ENCODE measurements around the gene CFAP221.

Gene CFAP221

GRCh38 chr2:119583291-119583690 is 39.0 kb downstream of the CFAP221 start:
- peaks cover 5 to 6% of the 10 kb centered on the region in 2 experiments for H3K27me3 ChIP-seq (ENCODE audit: control insufficient read depth in 1 of 2, insufficient read depth in 1 of 2, low read length in 2 of 2)
- H3K4me3 ChIP-seq (ENCODE audit: insufficient read depth in 1 of 2, low read depth in 1 of 2, low read length in 2 of 2), result no peak overlapping the region
- no peak overlapping the region for H3K4ac ChIP-seq (ENCODE audit: low read depth in 1 of 2, low read length in 2 of 2)
- DNase-seq, result no peak
- H3K4me2 ChIP-seq (ENCODE audit: low read length, poor library complexity, severe bottlenecking), result no peak overlapping the region
- no peak overlapping the region for H3K18ac ChIP-seq (ENCODE audit: low read depth in 1 of 2, low read length in 2 of 2)
- no peaks in the 10 kb centered on the region for H3K36me3 ChIP-seq (ENCODE audit: control insufficient read depth in 1 of 2, insufficient read depth in 2 of 2, low read depth in 1 of 2, low read length in 2 of 2)
- H2AFZ ChIP-seq (ENCODE audit: low read depth, low read length), result no peak overlapping the region
- H4K8ac ChIP-seq (ENCODE audit: low read length), result no peak overlapping the region
- no peak overlapping the region for H2BK5ac ChIP-seq (ENCODE audit: low read depth, low read length, poor library complexity, severe bottlenecking)
- H4K91ac ChIP-seq (ENCODE audit: low read length), result no peak overlapping the region
- H3K4me1 ChIP-seq (ENCODE audit: control insufficient read depth, insufficient read depth, low read depth, low read length), result no peaks in the 10 kb centered on the region
- no peak overlapping the region for H2BK12ac ChIP-seq (ENCODE audit: low read length in 2 of 2)
- no peak overlapping the region for H3K9ac ChIP-seq (ENCODE audit: low read length)
- H3K9me3 ChIP-seq (ENCODE audit: control insufficient read depth, low read length), result no peaks in the 10 kb centered on the region
- no peak overlapping the region for H3K27ac ChIP-seq (ENCODE audit: low read length, poor library complexity, severe bottlenecking)
- H2BK15ac ChIP-seq (ENCODE audit: low read depth, poor library complexity, severe bottlenecking), result no peak overlapping the region
- H3K79me1 ChIP-seq (replicated peaks; ENCODE audit: low read length, poor library complexity, severe bottlenecking), result no peaks in the 10 kb centered on the region
- H3K23ac ChIP-seq (ENCODE audit: low read length in 2 of 2), result no peak overlapping the region
- H2BK120ac ChIP-seq (ENCODE audit: low read depth, low read length), result no peak overlapping the region
- no peak overlapping the region for H2AK5ac ChIP-seq (ENCODE audit: low read length, severe bottlenecking)
- H3K14ac ChIP-seq (ENCODE audit: low read length in 2 of 2), result no peak overlapping the region

- Histone ChIP-seq H3K4ac (ENCODE audit: low read depth in 1 of 2, low read length in 2 of 2) (no peak overlapping the region), H4K8ac (ENCODE audit: low read length) (no peak overlapping the region), H3K4me1 (ENCODE audit: control insufficient read depth, insufficient read depth, low read depth, low read length) (no peaks in the 10 kb centered on the region), H3K4me3 (ENCODE audit: insufficient read depth in 1 of 2, low read depth in 1 of 2, low read length in 2 of 2) (no peak overlapping the region), H2BK120ac (ENCODE audit: low read depth, low read length) (no peak overlapping the region), H3K23ac (ENCODE audit: low read length in 2 of 2) (no peak overlapping the region), H3K36me3 (ENCODE audit: control insufficient read depth in 1 of 2, insufficient read depth in 2 of 2, low read depth in 1 of 2, low read length in 2 of 2) (no peaks in the 10 kb centered on the region), H2AFZ (ENCODE audit: low read depth, low read length) (no peak overlapping the region), H2BK12ac (ENCODE audit: low read length in 2 of 2) (no peak overlapping the region), H2BK5ac (ENCODE audit: low read depth, low read length, poor library complexity, severe bottlenecking) (no peak overlapping the region), H3K27me3 (ENCODE audit: control insufficient read depth in 1 of 2, insufficient read depth in 1 of 2, low read length in 2 of 2) (peaks cover 5 to 13% of the 10 kb centered on the region in 2 experiments), H3K18ac (ENCODE audit: low read depth in 1 of 2, low read length in 2 of 2) (no peak overlapping the region), H3K27ac (ENCODE audit: low read length, poor library complexity, severe bottlenecking) (no peak overlapping the region), H2BK15ac (ENCODE audit: low read depth, poor library complexity, severe bottlenecking) (no peak overlapping the region), H3K9me3 (ENCODE audit: control insufficient read depth, low read length) (no peaks in the 10 kb centered on the region), H2AK5ac (ENCODE audit: low read length, severe bottlenecking) (no peak overlapping the region), H3K14ac (ENCODE audit: low read length in 2 of 2) (no peak overlapping the region), H3K79me1 (replicated peaks; ENCODE audit: low read length, poor library complexity, severe bottlenecking) (no peaks in the 10 kb centered on the region), H3K4me2 (ENCODE audit: low read length, poor library complexity, severe bottlenecking) (no peak overlapping the region), H4K91ac (ENCODE audit: low read length) (no peak overlapping the region), H3K9ac (ENCODE audit: low read length) (no peak overlapping the region)
- no peak for DNase-seq
Measured at GRCh38 chr2:119584469-119584868, 40.2 kb downstream of the CFAP221 start.

GRCh38 chr2:119586085-119586484 is 41.8 kb downstream of the CFAP221 start:
- Histone ChIP-seq H2BK5ac (ENCODE audit: low read depth, low read length, poor library complexity, severe bottlenecking) (no peak overlapping the region), H3K14ac (ENCODE audit: low read length in 2 of 2) (no peak overlapping the region), H3K4ac (ENCODE audit: low read depth in 1 of 2, low read length in 2 of 2) (no peak overlapping the region), H2BK12ac (ENCODE audit: low read length in 2 of 2) (no peak overlapping the region), H3K36me3 (ENCODE audit: control insufficient read depth in 1 of 2, insufficient read depth in 2 of 2, low read depth in 1 of 2, low read length in 2 of 2) (no peaks in the 10 kb centered on the region), H2AK5ac (ENCODE audit: low read length, severe bottlenecking) (no peak overlapping the region), H3K79me1 (replicated peaks; ENCODE audit: low read length, poor library complexity, severe bottlenecking) (no peaks in the 10 kb centered on the region), H3K4me1 (ENCODE audit: control insufficient read depth, insufficient read depth, low read depth, low read length) (no peaks in the 10 kb centered on the region), H3K4me3 (ENCODE audit: insufficient read depth in 1 of 2, low read depth in 1 of 2, low read length in 2 of 2) (no peak overlapping the region), H3K4me2 (ENCODE audit: low read length, poor library complexity, severe bottlenecking) (no peak overlapping the region), H3K18ac (ENCODE audit: low read depth in 1 of 2, low read length in 2 of 2) (no peak overlapping the region), H3K9ac (ENCODE audit: low read length) (no peak overlapping the region), H2AFZ (ENCODE audit: low read depth, low read length) (no peak overlapping the region), H4K8ac (ENCODE audit: low read length) (no peak overlapping the region), H3K27ac (ENCODE audit: low read length, poor library complexity, severe bottlenecking) (no peak overlapping the region), H2BK15ac (ENCODE audit: low read depth, poor library complexity, severe bottlenecking) (no peak overlapping the region), H4K91ac (ENCODE audit: low read length) (no peak overlapping the region), H3K9me3 (ENCODE audit: control insufficient read depth, low read length) (no peaks in the 10 kb centered on the region), H2BK120ac (ENCODE audit: low read depth, low read length) (no peak overlapping the region), H3K23ac (ENCODE audit: low read length in 2 of 2) (no peak overlapping the region), H3K27me3 (ENCODE audit: control insufficient read depth in 1 of 2, insufficient read depth in 1 of 2, low read length in 2 of 2) (peaks cover 10 to 21% of the 10 kb centered on the region in 2 experiments)
- DNase-seq, result no peak
- 48% methylated on average over 3 of the region's 3 CpGs for WGBS

- Histone ChIP-seq H3K4me1 (ENCODE audit: control insufficient read depth, insufficient read depth, low read depth, low read length) (no peaks in the 10 kb centered on the region), H2BK12ac (ENCODE audit: low read length in 2 of 2) (no peak overlapping the region), H3K4me2 (ENCODE audit: low read length, poor library complexity, severe bottlenecking) (no peak overlapping the region), H3K79me1 (replicated peaks; ENCODE audit: low read length, poor library complexity, severe bottlenecking) (no peaks in the 10 kb centered on the region), H2BK15ac (ENCODE audit: low read depth, poor library complexity, severe bottlenecking) (no peak overlapping the region), H3K14ac (ENCODE audit: low read length in 2 of 2) (no peak overlapping the region), H3K9me3 (ENCODE audit: control insufficient read depth, low read length) (no peaks in the 10 kb centered on the region), H3K4ac (ENCODE audit: low read depth in 1 of 2, low read length in 2 of 2) (no peak overlapping the region), H2AFZ (ENCODE audit: low read depth, low read length) (no peak overlapping the region), H3K4me3 (ENCODE audit: insufficient read depth in 1 of 2, low read depth in 1 of 2, low read length in 2 of 2) (no peak overlapping the region), H3K23ac (ENCODE audit: low read length in 2 of 2) (no peak overlapping the region), H3K9ac (ENCODE audit: low read length) (no peak overlapping the region), H3K36me3 (ENCODE audit: control insufficient read depth in 1 of 2, insufficient read depth in 2 of 2, low read depth in 1 of 2, low read length in 2 of 2) (no peaks in the 10 kb centered on the region), H2AK5ac (ENCODE audit: low read length, severe bottlenecking) (no peak overlapping the region), H4K8ac (ENCODE audit: low read length) (no peak overlapping the region), H4K91ac (ENCODE audit: low read length) (no peak overlapping the region), H3K27ac (ENCODE audit: low read length, poor library complexity, severe bottlenecking) (no peak overlapping the region), H2BK120ac (ENCODE audit: low read depth, low read length) (no peak overlapping the region), H2BK5ac (ENCODE audit: low read depth, low read length, poor library complexity, severe bottlenecking) (no peak overlapping the region), H3K18ac (ENCODE audit: low read depth in 1 of 2, low read length in 2 of 2) (no peak overlapping the region), H3K27me3 (ENCODE audit: control insufficient read depth in 1 of 2, insufficient read depth in 1 of 2, low read length in 2 of 2) (peaks cover 22 to 38% of the 10 kb centered on the region in 2 experiments)
- no peak for DNase-seq
- 71% methylated on average over 3 of the region's 3 CpGs for WGBS
Measured at GRCh38 chr2:119590873-119591272, 46.6 kb downstream of the CFAP221 start.
